ENCODE measurements around the gene IL22RA2.

Gene IL22RA2

DNA sequence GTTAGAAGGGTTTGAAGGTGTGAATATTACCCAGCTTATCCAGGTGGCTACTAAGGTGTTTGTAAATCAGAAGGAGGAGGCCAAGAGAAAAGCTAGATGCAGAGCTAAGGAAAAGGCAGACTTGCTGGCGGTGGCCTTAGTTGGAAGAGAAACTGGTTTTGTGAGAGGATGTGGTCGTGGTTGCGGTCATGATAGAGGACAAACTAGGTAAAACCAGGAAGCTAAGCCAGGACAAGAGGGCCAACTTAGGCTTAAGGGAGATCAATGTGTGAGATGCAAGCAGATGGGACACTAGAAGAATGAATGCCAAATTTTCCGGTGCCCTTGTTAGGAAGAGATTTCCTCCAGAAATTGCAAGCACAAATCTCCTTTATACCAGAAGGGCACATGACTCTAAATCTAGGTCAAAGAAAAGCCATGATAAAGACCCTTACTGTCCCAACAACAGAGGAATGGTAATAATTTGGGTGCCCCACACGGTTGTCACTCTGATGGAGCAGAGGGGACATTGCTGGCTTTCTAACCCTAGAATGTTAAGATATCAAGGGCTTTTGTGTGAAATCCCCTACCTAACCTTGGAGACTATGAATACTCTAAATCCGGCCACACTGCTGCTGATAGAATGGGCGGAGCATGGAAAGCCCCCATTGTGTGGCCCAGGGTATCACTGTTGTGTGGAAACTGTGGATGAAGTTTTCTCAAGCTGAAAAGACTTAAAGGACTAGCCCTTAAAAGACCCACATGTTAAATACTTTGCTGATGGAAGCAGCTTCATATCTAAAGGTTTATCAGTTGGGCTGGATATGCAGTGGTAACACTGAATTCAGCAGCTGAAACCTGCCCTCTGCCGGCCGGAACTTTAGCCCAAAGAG, 7.8 kb downstream of the IL22RA2 start:
- no peak for DNase-seq

DNA sequence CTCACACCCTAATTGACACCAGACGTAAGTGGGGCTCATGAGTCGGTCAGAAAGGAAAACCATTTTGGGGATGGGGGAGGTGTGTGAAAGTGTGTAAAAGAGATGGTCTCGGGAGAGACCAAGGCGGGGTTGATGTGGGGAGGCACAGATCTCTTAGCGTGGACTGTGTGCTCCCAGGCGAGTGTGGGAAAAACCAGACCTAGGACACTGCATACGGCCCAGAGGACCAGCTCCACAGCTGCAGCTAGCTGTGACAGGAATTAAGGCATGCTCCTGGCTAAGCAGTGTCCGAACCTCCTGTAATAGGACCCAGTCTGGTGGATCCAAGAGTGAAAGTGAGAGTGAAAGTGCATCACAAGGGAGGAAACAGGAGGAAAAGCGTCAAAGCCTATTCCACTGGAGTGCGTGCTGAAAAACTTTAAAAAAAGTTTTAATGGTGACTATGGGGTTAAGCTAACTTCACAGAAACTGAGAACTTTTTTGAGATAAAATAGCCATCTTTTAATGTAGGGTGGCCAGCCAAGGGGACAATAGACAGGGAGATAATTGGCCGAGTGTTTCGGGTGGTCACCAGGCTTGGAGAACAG, 9.6 kb downstream of the IL22RA2 start:
- DNase-seq: no peak

DNA sequence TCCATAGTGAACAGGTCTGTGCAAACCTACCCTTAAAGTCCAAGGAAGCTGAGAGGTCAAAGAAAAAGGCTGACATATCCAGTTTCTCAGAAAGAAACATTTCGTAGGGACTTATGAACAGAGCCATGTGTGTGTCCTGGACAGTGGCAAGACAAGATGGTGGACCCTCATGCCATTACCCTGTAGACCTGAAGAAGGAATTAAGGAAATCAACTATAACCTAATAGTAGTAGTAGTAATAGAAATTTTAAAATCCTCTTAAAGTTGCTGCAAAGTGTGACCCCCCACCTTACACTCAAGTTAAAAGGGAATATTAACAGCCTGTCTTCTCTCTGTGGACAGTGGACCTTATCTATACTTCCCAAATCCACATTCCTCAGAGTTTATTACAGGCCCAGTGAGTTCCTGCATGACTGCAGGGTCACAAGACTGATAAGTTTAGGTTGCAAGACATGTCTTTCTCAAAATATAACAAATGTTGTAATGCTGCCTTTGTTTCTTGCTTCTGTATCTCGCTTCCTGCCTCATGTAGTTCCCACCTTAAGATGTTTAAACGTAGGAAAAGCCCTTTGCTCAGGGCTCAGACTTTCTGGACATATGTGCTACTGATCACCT, 10.6 kb downstream of the IL22RA2 start:
- DNase-seq: no peak

DNA sequence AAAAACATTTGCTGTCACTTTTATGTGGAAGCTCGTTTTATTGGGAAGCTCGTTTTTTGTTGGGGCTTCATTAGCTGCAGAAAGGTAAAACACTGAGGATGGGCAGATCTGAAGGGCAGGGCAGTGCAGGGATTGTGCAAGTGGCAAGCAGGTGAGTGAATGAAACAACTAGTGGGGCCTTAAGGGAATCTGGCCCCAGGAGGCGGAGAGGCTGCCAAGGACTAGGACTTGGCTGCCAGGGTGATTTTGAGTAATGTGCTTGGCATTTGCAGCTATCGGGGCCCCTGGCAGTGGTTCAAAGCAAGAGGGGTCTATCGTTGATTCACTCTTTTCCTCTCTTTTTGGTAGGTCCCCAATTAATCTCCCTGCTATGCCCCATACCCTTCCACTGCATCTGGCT, 11.5 kb downstream of the IL22RA2 start:
- no peak for DNase-seq

DNA sequence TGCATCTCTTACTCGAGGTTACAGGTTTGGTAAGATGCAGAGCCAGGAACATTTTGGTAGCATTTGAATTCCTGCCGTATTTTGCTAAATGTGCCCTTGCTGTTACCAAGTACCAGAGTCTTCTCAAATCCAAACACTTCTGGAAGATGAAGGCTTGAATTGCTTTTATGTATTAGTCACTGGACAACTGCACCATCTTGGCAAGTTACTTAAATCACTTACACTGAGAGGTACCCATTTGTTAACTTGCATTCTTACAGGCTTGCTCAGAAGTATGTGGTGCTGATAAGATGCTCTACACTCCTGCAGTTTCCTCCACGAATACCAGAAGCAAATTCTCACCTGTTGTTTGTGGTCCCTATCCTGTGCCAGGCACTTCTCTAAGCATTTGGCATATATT, 12.7 kb downstream of the IL22RA2 start:
- no peak for DNase-seq

DNA sequence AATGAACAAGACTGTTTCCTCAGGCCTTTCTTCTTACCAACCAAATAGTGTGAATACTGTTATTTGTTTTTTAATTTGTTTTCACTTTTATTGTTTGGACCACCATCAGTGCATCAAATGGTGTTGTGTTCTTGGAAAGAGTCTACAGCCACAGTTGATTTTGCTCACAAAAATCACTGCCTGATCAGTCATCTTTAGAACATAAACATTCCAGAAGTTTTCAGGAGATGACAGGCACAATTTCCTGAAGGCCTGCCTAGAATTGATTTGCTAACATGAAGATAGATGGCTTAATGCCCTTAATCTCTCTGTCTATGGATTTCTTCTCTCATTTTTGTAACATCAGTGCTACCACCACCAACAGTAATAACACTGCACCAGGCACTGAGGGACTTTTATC, 13.5 kb downstream of the IL22RA2 start:
- no peak for DNase-seq

DNA sequence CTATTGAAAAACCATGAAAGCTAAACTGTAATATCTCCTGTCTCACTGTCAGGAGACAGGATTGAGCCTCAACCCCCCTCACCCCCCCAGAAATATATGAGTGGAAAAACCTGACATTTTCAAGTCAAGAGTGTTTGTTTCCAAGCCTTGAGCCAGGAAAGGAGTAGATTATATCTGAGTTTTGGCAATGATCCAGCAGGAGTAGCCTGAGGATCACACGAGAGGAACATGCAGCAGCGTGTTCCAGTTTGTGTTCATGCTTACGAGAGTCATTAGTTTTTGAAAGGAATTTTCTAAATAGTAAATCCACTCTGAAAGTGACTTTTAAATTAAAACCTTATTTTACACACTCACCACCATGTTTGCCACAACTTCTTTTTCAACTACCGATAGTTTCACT, 15.8 kb downstream of the IL22RA2 start:
- no peak for DNase-seq

DNA sequence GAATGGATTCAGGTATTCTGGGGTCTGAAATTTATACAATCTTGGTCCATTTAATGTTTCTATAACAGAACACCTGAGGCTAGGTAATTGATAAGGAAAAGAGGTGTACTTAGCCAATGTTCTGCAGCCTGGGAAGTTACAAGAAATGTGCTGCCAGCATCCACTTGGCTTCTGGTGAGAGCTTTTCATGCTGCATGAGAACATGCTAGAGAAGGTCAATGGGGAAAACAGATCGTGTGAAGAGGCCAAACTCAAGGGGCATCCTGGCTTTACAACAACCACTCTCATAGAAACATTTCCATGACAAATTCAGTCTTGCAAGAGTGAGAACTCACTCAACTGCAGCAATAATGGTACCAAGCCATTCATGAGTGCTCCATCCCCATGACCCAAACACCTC, 16.8 kb downstream of the IL22RA2 start:
- DNase-seq: no peak

DNA sequence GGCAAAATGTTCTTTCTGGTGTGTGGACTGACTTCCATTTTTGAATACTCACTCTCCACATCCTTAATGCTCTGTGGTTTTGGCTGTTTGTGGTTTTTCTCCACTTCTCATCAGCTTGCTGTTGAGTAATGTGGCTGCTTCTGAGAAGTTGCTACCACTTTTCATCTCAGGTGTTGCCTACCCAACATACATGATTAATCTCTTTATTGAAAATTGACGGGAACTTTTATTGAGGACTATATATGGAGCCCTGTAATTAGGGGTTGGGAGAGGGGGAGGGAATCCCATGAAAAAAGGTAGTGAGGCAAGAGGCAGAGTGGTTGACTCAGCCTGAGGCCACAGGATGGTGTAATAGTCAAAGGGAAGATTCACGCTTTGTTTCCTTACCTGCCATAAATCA, 17.6 kb downstream of the IL22RA2 start:
- peak; percentile 33 for DNase-seq

DNA sequence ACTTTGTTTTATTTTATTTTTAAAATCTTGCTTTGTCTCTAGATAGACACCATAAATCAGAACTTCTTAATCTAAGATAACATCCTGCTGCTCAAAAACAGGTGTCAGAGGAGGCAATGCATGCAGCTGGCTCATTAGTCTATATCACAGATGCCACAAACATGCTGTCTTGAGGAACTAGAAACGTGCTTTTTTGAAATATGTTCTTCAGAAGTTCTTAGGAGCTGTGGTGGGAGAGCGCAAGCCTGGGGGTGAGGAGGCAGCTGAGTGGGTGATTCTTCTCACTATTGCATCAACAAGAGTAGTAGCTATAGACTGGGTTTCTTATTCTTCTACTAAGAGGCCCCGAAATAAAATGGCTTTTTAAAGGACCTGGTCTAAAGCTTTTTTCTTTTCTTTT, 23.4 kb downstream of the IL22RA2 start:
- no peak for DNase-seq

DNA sequence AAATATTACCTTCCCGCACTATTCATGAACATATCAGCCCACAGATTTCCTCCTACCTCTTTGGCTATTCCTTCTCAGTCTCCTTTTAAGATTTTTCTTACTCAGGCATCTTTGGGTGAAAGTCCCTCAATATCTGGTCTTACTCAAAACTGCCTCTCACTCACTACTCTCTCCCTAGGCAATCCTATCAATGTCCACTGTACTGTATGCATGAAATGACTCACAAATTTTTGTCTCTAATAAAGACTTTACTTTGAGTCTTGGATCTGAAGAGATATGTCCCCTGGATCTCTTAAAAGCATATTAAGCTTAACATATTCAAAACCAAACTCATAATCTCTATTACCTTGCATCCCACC, 24.4 kb downstream of the IL22RA2 start:
- DNase-seq: no peak

DNA sequence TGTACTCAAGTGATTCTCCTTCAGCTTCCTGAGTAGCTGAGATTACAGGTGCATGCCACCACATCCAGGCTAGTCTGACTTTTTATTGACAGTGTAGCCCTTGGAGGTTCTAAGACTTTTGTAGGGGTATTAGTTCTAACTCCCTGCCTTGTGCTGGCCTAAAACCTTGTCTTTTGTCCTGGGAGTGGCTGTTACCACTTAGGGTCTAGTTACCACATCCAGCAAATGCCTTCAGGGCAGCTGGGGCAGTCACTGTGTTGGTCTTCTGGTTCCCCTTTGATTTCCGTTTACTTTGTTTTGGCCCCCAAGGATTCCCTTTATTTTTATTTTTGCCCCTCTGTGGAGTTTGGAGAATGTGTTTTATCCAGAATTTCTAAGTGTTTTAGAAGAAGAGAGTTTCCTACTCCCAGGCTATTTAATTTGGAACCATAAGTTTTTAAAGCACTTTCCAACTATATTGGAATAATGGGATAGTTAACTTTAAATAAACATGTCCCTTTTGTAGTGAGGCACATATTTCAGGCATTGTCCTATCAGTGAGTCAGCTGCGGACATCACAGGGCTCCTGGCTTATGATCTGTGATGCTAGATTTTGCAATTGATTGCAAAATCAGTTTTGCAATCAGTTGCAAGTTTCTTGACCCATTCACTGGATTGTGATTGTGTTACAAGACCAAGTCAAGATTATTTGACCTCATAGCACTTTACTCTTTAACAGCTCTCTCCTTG, 25.0 kb downstream of the IL22RA2 start:
- DNase-seq: no peak

DNA sequence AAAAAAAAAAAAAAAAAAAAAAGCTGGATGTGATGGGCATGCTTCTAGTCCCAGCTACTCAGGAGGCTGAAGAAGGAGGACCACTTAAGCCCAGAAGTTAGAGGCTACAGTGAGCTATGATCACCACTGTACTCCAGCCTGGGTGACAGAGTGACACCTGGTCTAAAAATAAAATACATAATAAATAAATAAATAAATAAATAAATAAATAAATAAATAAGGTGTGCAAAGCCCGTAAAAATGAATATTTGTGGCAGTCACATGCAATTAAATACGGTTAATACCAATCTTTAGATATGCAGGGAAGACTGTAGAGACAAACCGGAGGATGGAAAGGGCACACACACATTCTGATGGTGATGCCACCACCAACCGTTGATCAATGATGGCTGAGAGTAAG, 26.2 kb downstream of the IL22RA2 start:
- no peak for DNase-seq

DNA sequence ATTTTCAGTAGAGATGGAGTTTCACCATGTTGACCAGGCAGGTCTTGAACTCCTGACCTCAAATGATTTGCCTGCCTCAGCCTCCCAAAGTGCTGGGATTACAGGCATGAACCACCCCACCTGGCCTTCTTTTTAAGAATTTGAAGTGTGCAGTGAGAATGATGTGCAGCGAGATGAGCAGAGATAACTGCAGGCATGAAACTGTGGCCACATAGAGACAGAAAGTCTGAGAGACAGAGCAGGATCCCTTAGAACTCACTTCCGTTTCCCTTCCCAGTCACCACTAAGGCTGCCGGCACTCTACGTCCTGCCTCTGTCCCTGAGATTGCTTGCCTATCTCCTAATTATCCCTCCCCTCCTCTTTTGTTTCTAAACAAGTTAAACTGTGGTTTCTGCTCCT, 27.2 kb downstream of the IL22RA2 start:
- DNase-seq: no peak

DNA sequence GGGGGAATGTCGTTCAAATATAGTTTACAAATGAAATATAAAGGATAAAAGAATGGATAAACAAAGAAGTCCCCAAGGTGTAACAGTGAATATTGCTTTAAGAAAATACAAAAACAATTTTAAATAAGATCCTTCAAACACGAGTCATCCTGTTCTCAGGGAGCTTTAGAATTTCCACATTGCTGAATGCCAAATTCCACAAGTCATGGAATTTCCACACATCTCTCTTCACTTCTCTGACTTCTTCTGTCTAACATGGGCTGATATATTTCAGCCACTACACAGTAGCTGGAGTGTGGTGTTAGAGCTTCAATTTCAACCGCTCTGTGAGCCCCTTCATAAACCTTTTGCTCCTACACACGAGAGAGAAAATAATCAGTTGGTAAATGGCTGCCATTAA, 28.0 kb downstream of the IL22RA2 start:
- DNase-seq: no peak

DNA sequence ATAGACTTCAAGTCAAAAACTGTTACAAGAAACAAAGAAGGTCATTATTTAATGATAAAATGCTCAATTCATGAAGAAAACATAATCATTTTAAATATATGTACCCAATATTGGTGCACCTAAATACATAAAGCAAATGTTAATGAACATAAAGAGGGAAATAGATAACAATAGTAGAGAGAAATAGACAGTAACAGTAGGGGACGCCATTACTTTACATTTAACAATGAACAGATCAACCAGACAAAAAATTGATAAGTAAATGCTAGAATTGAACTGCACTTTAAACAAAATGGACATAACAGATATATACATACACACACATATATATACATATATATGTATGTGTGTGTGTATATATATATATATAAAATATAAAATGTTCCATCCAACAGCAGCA, 37.4 kb downstream of the IL22RA2 start:
- peak; percentile 22 for DNase-seq

DNA sequence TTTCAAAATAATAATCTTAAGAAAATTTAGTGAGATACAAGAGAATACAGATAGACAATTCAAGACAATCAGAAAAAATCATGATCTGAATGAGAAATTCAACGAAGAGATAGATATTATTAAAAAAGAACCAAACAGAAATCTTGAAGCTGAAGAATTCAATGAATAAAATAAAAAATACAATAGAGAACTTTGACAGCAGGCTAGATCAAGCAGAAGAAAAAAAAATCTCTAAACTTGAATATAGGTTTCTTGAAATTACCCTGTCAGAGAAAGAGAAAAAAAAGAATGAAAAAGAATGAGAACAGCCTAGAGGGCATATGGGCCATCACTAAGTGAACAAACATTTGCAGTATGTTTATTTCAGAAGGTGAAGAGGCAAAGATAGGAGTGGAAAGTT, 39.0 kb downstream of the IL22RA2 start:
- no peak for DNase-seq

DNA sequence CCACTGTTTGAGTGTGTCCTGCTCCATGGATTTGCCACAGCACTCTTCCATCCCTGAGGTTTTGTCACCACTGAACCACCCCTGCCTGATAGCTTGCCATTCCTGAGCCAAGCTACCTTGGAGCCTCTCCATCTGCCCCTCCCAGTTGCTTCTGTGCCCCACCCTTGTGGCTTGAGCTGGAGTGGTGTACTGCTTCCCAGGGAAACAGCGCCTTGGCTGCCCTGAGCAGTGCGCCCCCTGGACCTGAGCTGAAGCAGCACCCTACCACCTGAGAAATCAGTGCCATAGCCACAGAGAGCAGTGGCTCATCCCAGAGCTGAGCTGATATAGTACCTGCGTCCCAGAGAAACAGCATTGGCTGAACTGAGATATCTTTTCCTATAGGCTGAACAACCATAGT, 40.3 kb downstream of the IL22RA2 start:
- no peak for DNase-seq

DNA sequence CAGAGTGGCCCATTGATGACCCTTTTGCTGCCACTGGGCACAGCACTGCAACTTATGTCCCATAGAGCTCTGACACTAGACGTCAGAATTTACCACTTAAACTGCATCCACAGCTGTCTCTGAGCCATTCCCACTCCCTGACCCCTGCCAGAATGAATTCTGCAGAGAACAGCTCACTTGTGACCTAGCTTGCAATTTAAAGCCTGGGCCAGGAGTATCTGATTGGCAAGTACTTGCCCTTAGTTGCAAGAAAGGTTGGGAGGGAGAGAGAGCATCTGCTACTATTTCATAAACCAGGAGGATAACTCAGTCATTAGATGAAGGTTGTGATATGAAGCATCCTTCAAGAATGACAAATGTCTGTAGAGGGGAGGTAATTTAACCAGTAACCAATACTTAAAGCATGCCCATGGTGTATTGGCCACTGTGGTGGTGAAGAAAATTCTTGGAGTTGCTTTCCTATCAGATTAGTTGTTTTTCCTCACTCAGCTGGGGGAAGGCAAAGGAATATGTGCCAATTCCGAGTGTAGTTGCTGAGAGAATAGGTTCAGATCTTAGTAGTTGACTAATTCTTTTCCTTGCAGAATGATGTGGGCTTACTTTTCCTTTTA, 46.5 kb downstream of the IL22RA2 start:
- DNase-seq: no peak

DNA sequence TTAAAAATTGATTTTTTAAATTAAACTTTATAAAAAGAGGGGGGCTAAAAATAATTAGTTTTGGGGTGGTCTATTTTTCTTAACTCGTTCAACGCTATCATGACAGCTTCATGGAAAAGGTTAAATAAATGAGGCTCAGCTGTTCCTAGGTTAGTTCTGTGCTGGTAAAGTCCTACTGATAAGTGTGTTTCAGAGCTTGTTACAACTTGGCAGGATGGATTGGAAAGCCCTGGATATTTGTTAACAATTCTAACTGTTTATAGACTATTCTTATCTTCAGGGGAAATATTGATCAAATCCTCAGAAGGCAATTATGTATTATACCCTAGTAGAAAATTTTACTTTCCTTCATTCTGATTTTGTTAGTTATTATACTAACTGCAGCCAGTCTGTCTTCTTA, 50.4 kb downstream of the IL22RA2 start:
- no peak for DNase-seq

DNA sequence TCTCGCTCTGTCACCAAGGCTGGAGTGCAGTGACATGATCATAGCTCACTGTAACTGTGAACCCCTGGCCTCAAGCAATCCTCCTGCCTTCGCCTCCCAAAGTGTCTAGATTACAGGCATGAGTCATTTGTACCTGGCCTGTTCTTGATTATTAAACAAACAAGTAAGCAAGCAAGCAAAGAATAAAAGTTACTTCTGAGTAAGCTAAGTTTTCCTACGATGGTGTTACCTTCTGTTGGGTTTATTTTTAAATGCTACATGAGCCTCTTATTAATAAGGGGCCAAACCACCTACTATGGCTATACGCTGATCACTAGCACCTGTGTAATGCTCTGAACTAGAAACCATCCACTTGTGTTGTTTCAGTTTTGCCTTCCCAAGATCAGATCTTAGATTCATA, 50.8 kb downstream of the IL22RA2 start:
- no peak for DNase-seq

DNA sequence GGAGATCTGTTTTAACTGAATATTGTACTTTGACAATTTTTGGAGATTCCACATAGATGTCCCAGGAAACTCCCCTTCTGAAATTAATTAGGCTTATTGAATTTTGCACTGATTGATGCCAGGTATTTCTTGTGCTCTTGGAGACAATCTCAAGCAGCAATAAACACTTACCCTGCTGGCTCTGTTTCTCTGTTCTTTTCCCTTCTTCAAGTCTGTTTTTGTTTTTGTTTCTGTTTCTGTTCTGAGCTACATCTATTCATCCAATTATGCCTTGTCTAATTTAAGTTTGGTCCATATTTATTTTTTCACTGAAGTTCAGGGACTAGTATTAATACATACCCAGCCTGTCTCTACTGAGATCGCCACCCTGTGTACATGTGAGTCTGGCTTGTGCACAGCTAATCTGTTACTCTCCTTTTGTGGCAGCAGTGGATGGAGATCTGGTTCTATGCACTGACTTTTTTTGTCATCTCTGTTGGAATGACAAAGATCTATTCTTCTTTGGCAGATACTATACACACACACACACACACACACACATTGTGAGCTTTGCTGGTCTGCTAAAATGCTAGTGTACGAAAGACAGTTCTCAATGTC, 51.9 kb downstream of the IL22RA2 start:
- DNase-seq: no peak

DNA sequence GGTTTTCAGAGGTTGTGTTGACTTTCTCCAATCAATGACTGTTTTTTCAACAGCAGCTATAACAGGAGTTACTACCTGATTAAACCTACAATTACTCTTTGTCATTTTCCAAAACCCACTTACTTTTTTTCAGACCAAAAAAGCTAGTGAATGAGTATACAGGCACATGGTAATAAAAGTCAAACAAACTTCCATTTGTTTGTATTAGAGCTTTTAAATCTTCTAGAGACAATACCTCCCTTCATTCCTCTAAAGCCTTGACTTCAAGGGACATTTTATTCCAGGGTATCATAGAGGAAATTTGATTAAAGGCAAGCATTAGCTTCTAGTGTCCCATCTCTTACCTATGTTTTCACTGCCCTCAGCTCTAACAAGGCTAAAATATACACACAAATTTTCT, 52.7 kb downstream of the IL22RA2 start:
- DNase-seq: no peak
